Fibroblast of lung (primary cell): ENCODE data around the gene CARMIL1. TPM values are rescaled to one million over a fixed set of nuclear protein-coding genes. Genes with fewer than 3 reads are reported as not detected.

Experiments used
- DNase-seq, 2 donors: peaks; one replicate each; pipeline versions ENCODE4 v3.0.0 to v3.0.0-alpha.2; 2010; ENCODE audit warnings: low read depth in 2 of 2
- H2AFZ ChIP-seq: 2 replicates; pipeline ENCODE4 v1.5.1; 2012; ENCODE audit warnings: low read length, control low read depth, inconsistent platforms
- H3K27ac ChIP-seq: 2 replicates; pipeline ENCODE4 v1.5.1; 2011; ENCODE audit warnings: low read length, control low read depth; ENCODE audit not compliant: insufficient read depth
- H3K27me3 ChIP-seq: 2 replicates; pipeline ENCODE4 v1.5.1; 2011; ENCODE audit warnings: mild to moderate bottlenecking, low read length; ENCODE audit not compliant: control insufficient read depth, insufficient read depth
- H3K36me3 ChIP-seq: 2 replicates; pipeline ENCODE4 v1.5.1; 2011; ENCODE audit warnings: low read length; ENCODE audit not compliant: control insufficient read depth, insufficient read depth
- H3K4me1 ChIP-seq: 2 replicates; pipeline ENCODE4 v1.5.1; 2011; ENCODE audit warnings: low read length; ENCODE audit not compliant: control insufficient read depth, insufficient read depth; ENCODE audit errors: extremely low read depth
- H3K4me2 ChIP-seq: 2 replicates; pipeline ENCODE4 v1.5.1; 2011; ENCODE audit warnings: low read length, control low read depth; ENCODE audit not compliant: insufficient read depth; ENCODE audit errors: extremely low read depth
- H3K4me3 ChIP-seq, 4 experiments: fragments of 200-600 bp in 1 of 4; sonication (generic) in 1 of 4; replicated peaks in 1 of 4; 2 replicates each; pipeline ENCODE4 v1.5.1; 2011 to 2016; ENCODE audit warnings: low read length in 4 of 4, low read depth in 3 of 4, mild to moderate bottlenecking in 3 of 4, control low read depth in 2 of 4, inconsistent platforms in 1 of 4, mixed read lengths in 1 of 4; ENCODE audit not compliant: insufficient read depth in 1 of 4; ENCODE audit errors: control extremely low read depth in 1 of 4
- H3K79me2 ChIP-seq: 2 replicates; pipeline ENCODE4 v1.5.1; 2012; ENCODE audit warnings: mild to moderate bottlenecking, low read length, inconsistent platforms; ENCODE audit not compliant: control insufficient read depth, insufficient read depth
- H3K9ac ChIP-seq: 2 replicates; pipeline ENCODE4 v1.5.1; 2011; ENCODE audit warnings: mild to moderate bottlenecking, low read length, control low read depth; ENCODE audit not compliant: insufficient read depth
- H3K9me3 ChIP-seq: 2 replicates; pipeline ENCODE4 v1.5.1; 2012; ENCODE audit warnings: low read depth, low read length; ENCODE audit not compliant: control insufficient read depth, insufficient read depth
- H4K20me1 ChIP-seq: 2 replicates; pipeline ENCODE4 v1.5.1; 2011; ENCODE audit warnings: low read length; ENCODE audit not compliant: control insufficient read depth, insufficient read depth; ENCODE audit errors: extremely low read depth
- CTCF ChIP-seq, 2 donors: IDR thresholded peaks in 1 of 2; conservative IDR thresholded peaks in 1 of 2; 1 replicate in 1 of 2; 2 replicates in 1 of 2; pipeline ENCODE4 v1.5.1; 2011 to 2012; ENCODE audit warnings: low read length in 2 of 2, control low read depth in 1 of 2, inconsistent platforms in 1 of 2, low read depth in 1 of 2, mild to moderate bottlenecking in 1 of 2
- EZH2 ChIP-seq: IDR thresholded peaks from 2 replicates; pipeline ENCODE4 v1.5.1; 2012; ENCODE audit warnings: low read length, control low read depth, mild to moderate bottlenecking; ENCODE audit errors: missing control alignments
- polyA plus RNA-seq, 2 donors: library from polyadenylated mRNA; depleted of rRNA in 1 of 2; stranded (reverse) in 1 of 2; unstranded in 1 of 2; fragments of >200 nt; gene quantifications; 2 replicates each; pipeline ENCODE4 v1.2.1, GENCODE V29; 2011 to 2012; ENCODE audit warnings: missing spikeins in 1 of 2
- total RNA-seq: library from RNA; depleted of rRNA; stranded (reverse); fragments of >200 nt; gene quantifications from 2 replicates; pipeline ENCODE4 v1.2.1, GENCODE V29; 2014

Gene CARMIL1
- total and polyA plus RNA-seq, 2 donors (not counting 1 experiment from before 2014, with no cell fraction given): 10.2 to 12.5 TPM

DNA sequence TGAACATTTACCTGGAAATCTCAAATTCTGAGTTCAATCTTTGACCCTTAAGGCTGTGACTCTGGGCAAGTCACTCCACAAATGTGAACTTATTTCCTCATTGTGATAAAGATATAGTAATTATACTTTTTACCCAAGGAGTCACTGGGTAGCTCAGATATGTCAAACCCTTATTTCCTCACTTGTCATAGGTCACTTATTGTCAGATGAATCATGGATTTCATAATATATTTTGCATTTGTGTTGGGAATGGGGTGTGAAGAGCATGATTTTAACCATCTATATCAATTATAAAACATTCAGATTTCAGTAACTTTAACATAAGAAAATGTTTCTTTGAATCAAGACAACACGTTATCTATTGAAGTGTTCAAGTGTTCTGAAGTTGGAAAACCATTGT, 3.7 kb upstream of the CARMIL1 start:
- H3K79me2 ChIP-seq: no peaks in the 10 kb centered on the region
- no peaks in the 10 kb centered on the region for H4K20me1 ChIP-seq
- no peak overlapping the region for H3K9ac ChIP-seq
- H2AFZ ChIP-seq: no peak overlapping the region
- no peak overlapping the region for H3K27ac ChIP-seq
- H3K27me3 ChIP-seq: no peaks in the 10 kb centered on the region
- no peaks in the 10 kb centered on the region for H3K9me3 ChIP-seq
- H3K4me2 ChIP-seq: no peak overlapping the region
- TF ChIP-seq CTCF (conservative IDR thresholded peaks at IDR 0.05 in 1 of 2, IDR thresholded peaks at IDR 0.05 in 1 of 2; ENCODE audit: low read depth in 1 of 2, low read length in 2 of 2): no peak
- no peak overlapping the region for H3K4me3 ChIP-seq
- H3K4me1 ChIP-seq: peaks cover 3% of the 10 kb centered on the region
- no peak for DNase-seq
- no peaks in the 10 kb centered on the region for H3K36me3 ChIP-seq

GRCh38 chr6:25277386-25277785, 1.8 kb upstream of the CARMIL1 start:
- peaks cover 2% of the 10 kb centered on the region for H3K79me2 ChIP-seq
- no peak overlapping the region for H3K9ac ChIP-seq
- no peak overlapping the region for H3K4me2 ChIP-seq
- H3K4me1 ChIP-seq: peaks cover 3% of the 10 kb centered on the region
- H3K27me3 ChIP-seq: no peaks in the 10 kb centered on the region
- no peaks in the 10 kb centered on the region for H3K9me3 ChIP-seq
- DNase-seq: no peak
- H2AFZ ChIP-seq: no peak overlapping the region
- no peaks in the 10 kb centered on the region for H3K36me3 ChIP-seq
- H4K20me1 ChIP-seq: no peaks in the 10 kb centered on the region
- TF ChIP-seq CTCF (conservative IDR thresholded peaks at IDR 0.05 in 1 of 2, IDR thresholded peaks at IDR 0.05 in 1 of 2; ENCODE audit: low read depth in 1 of 2, low read length in 2 of 2) (no peak), EZH2 (no peak)
- no peak overlapping the region for H3K4me3 ChIP-seq
- H3K27ac ChIP-seq: no peak overlapping the region

- TF ChIP-seq CTCF (conservative IDR thresholded peaks at IDR 0.05 in 1 of 2, IDR thresholded peaks at IDR 0.05 in 1 of 2; ENCODE audit: low read depth in 1 of 2, low read length in 2 of 2) (no peak), EZH2 (no peak)
- no peaks in the 10 kb centered on the region for H3K36me3 ChIP-seq
- H3K4me1 ChIP-seq: peaks cover 3% of the 10 kb centered on the region
- DNase-seq: peak in 1 of 2 donors; percentile 28
- no peaks in the 10 kb centered on the region for H3K27me3 ChIP-seq
- no peak overlapping the region for H3K27ac ChIP-seq
- peak overlapping the region in 1 of 4 experiments; percentile 98 for H3K4me3 ChIP-seq
- H4K20me1 ChIP-seq: no peaks in the 10 kb centered on the region
- no peaks in the 10 kb centered on the region for H3K9me3 ChIP-seq
- no peak overlapping the region for H3K9ac ChIP-seq
- no peak overlapping the region for H2AFZ ChIP-seq
- no peak overlapping the region for H3K4me2 ChIP-seq
- H3K79me2 ChIP-seq: peaks cover 2% of the 10 kb centered on the region
Measured at GRCh38 chr6:25277857-25278256, 1.3 kb upstream of the CARMIL1 start.
